ENCODE data around the gene HMX3.

The HMX3 gene

DNA sequence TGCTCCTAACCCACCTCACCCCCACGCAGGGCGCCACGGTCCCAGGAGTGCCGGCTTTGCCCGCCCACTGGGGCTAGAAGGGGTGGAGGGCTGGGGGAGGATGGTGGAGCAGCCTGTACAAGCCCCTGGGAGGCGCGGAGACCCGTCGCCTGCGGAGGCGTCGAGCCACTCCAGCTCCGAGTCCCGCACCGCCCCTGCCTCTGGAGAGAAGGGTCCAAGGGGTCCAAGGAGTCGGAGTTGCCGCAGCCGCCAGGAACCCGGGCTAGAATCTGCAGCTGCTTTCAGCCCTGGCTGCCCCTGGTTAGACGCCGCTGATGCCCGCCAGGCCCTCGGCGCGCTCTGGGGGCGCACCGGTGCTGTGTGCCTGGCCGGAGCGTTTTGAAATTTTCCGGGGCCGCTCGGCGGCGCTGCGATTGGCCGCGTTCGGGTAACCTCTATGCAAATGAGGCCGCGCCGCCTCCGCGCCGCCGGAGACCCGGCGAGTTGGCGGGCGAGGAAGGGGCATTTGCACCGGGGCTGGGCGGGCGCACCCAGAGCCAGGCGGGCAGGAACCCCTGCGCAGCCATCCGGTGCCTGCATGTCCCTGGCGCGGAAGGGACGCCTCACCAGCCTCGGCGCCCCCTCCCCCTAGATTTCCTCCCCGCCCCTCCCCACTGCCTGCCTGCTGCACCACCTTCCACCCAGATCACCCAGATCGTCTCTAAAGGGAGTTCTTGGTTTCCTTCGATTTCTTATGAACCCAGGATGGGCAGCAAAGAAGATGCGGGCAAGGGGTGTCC lies 12.1 kb downstream of the HMX3 start, which contains the start of gene HMX2:
Gene HMX2 (plus strand): TSS at position 502 of the 779 bp plus-strand sequence. CDS start 243 bp downstream, at position 745.
- DNase-seq (ENCODE audit: extremely low read depth in 1 of 2, low read depth in 1 of 2), result no peak

- DNase-seq (ENCODE audit: extremely low read depth in 1 of 2, low read depth in 1 of 2), result no peak
Observed at GRCh38 chr10:123148414-123149161, 12.8 kb downstream of the HMX3 start.

DNA sequence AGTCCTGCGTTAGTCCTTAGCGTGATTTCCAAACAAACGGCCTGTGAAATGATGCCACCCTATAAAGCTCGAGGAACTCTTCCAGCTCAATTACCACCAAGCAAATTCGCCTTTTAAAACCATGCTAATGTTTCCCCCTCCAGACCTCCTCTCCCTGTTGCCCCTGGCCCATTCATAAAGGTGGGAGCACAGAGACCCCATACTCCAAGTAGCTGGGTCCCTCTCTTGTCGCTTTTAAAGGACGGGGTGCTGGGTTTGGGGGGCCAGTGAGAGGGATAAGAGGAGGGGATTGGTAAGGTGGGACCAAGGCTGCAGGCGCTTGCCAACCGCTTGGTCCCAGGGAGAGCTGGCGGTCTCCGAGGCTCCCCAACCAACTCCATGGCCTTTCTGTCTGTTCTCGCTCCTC lies 13.4 kb downstream of the HMX3 start:
- no peak for DNase-seq (ENCODE audit: extremely low read depth in 1 of 2, low read depth in 1 of 2)

- no peak for DNase-seq (ENCODE audit: extremely low read depth in 1 of 2, low read depth in 1 of 2)
Observed at GRCh38 chr10:123149568-123150270, 13.9 kb downstream of the HMX3 start.

DNA sequence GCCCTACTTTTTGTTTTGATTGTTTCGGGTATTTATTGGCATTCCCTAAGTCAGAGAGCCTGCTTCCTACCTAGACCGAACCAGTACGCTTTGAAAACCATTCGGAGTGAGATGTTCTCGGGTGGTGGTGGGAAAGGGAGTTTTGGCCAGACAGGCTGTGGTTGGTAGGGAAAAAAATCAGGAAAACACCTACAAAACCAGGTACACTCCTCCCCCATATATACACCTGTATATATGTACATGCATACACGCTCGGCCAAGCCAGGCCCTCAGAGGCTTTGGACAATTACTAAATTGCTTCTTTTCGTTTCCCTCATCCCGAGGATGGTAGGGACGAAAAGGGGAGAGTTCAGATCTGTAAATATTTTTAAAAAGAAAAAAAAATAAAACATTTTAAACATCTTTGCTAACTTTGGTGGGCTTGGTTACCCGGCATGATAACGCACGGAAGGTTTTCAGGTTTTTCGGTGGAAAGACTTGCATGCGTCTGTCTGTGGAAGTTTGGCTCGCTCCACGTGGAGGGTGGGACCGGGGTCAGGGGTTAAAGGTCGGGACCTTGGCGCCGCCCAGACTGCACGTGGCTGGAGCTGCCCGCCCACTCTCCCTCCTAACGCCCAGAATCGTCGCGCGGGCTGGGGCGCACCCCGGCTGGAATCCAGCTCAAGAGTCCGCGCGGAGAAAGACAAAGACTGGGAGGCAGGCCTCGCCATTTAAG lies 14.7 kb downstream of the HMX3 start:
- no peak for DNase-seq (ENCODE audit: extremely low read depth in 1 of 2, low read depth in 1 of 2)

DNA sequence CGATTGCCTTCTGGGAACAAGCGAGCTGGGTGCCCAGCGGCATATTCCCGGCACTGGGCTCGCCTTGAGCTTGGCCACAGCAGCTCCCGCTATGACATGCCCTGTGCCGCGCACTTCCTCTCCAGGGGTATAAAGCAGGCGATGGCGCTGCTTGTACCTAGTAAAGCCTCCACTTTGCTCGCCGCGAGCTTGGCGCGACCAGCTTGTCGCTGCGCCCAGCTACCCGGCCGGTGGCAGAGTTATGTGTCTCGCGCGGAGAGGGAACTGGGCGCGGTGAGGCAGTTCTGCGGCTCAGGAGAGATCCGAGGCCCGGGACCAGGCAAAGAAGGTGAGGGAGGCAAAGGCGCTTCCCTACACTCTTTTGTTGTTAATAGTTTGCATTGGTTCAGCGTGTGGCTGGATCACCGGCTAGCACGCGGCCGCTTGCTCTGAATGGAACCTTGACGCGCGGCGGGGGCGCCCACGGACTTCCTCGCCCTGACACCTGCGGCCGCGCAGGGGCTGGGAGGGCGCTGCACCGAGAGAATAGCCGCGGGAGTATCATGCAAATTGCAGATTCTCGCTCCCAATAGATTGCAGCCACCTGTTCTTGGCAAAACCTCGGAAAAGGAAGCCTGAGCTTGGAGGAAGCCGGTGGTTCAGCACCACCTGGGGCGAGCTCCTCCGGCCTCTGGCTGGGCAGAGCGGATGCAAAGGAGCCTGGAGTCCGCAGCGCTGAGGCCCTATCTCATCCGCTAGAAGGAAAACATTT lies 15.4 kb downstream of the HMX3 start:
- DNase-seq (ENCODE audit: extremely low read depth in 1 of 2, low read depth in 1 of 2), result no peak

- no peak for DNase-seq (ENCODE audit: extremely low read depth in 1 of 2, low read depth in 1 of 2)
Observed at GRCh38 chr10:123151737-123152135, 16.0 kb downstream of the HMX3 start.

DNA sequence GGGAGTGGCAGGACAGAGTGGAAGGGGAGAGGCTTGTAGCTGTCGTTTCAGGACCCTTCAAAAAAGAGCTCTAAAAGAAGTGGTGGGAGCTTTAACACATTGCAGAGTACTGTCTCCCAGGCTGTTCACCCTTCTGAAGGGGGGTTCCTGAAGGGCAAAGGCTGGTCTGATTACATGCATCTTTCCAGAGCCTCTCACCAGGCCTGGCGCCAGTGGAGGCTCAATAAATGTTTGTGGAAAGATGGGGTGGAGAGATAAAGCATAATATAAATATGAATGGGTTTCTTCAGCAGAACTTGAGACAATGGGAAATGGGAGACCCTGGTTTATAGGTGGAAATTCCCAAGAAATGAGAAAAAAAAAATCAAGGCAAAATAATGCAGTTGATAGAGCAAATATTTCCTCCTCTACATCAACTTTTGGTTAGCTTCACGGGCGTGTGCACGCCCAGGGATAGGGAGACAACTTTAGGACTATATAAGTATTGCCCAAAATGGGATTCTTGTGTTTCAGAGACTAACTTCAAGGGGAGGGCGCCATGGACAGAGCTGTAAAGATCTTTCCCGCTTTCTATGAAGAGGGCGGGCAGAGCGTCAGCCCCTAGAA lies 17.8 kb downstream of the HMX3 start:
- DNase-seq (ENCODE audit: extremely low read depth in 1 of 2, low read depth in 1 of 2), result no peak

DNA sequence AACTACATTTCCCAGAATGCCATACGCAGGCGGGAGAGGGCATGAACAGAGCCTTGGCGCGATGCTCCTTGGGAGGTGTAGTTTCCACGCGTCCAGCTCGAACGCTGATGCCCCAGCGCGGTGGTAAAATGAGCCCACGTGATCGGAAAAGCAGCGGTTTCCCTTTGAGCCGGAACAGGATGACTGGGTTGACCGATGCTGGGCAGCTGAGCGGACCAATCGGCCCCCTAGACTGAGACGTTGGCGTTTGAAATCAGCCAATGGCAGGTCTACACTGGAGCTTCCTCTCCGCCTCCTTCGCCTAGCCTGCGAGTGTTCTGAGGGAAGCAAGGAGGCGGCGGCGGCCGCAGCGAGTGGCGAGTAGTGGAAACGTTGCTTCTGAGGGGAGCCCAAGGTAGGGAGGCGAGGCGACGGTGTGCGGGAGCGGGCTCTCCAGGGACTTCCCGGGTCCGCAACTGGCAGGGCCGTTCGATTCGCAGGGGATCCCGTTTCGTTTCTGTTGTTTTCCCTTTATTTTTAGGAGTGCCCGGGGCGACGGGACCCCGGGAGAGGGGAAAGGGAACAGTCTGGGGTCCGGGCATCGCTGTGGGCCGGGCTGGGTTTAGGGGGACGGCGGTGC lies 18.4 kb downstream of the HMX3 start, which contains the start of gene BUB3:
Gene BUB3 (plus strand): TSS at position 311 of the 619 bp plus-strand sequence. CDS start 516 bp downstream, outside the sequence.
- peak; percentile 82 to 83 for DNase-seq (ENCODE audit: extremely low read depth in 1 of 2, low read depth in 1 of 2)

- no peak for DNase-seq (ENCODE audit: extremely low read depth in 1 of 2, low read depth in 1 of 2)
Observed at GRCh38 chr10:123154711-123155505, 19.1 kb downstream of the HMX3 start.

DNA sequence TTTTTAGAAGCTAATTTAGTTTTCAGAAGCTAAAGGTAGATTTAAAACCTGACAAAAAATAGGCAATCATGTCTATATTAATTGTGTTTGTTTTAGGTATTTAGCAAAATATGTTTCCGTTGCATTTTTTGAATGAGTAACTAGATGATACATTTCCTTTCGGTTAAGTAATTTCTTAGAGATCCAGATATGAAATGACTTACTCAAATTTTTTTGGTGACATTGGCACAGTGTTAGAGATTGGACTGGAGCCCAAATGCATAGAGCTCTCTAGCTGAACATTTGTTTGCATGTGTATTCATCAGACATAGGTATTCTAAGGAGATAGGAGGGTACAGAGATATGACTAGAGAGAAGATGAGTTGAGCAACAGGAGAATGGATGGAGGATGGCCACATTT lies 20.3 kb downstream of the HMX3 start:
- DNase-seq (ENCODE audit: extremely low read depth in 1 of 2, low read depth in 1 of 2), result no peak

- no peak for DNase-seq (ENCODE audit: extremely low read depth in 1 of 2, low read depth in 1 of 2)
Observed at GRCh38 chr10:123157210-123157609, 21.4 kb downstream of the HMX3 start.

DNA sequence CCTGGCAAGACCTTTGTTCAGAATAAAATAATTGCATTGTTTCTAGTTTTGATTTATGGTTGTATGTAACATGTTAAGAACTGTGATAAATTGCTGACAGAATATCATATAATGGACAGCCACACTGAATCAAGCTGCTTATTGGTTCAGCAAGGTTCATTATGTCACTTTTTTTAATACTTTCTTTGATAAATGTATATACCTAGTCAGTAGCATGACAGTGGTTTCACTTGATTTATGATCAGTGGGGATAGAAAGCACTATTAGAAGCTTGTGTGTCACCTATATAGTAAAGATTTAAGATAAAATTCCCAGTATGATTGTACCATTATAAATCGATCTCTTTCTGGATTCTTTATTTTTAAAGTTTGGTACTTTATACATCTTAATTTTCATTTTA lies 22.9 kb downstream of the HMX3 start:
- no peak for DNase-seq (ENCODE audit: extremely low read depth in 1 of 2, low read depth in 1 of 2)

- no peak for DNase-seq (ENCODE audit: extremely low read depth in 1 of 2, low read depth in 1 of 2)
Observed at GRCh38 chr10:123160311-123160980, 24.7 kb downstream of the HMX3 start.

- DNase-seq (ENCODE audit: extremely low read depth in 1 of 2, low read depth in 1 of 2), result no peak
Observed at GRCh38 chr10:123164319-123164718, 28.5 kb downstream of the HMX3 start.

DNA sequence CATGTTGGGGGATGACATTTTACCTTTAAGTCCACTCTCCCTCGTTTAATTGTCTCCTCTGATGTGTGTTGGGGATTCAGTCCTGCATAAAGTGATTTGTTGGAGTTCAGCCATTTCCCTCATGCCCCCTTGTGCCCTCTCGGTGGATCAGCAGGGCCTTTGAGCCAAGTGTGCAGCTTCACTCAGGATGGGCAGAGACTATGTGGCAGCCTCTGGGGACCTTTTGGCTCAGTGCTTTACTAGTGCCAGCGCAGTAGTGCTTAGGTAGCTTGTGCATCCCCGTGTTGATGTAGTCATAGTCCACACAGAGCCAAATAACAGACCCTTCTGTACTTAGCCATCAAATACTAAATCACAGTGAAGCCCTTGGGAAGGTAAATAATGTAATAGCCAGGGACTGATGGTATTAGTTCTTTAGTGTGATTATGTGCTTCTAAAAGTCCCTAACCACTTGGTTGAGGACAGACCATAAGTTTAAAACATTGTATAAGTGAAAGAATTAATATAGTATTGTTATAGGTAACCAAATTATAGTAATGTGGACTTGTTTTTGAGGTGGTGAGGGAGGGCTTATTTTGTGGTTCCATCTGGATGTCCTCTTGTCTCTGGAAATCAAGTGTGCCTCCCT lies 29.8 kb downstream of the HMX3 start:
- no peak for DNase-seq (ENCODE audit: extremely low read depth in 1 of 2, low read depth in 1 of 2)

- no peak for DNase-seq (ENCODE audit: extremely low read depth in 1 of 2, low read depth in 1 of 2)
Observed at GRCh38 chr10:123166618-123167017, 30.8 kb downstream of the HMX3 start.

Data from activated CD8-positive, alpha-beta memory T cell treated with anti-CD3 and anti-CD28 coated beads for 1 hour (primary cell).